ENCODE data around the gene C3orf22. TPM values are rescaled to one million over a fixed set of nuclear protein-coding genes. Genes with fewer than 3 reads are reported as not detected.

The C3orf22 gene
- total and polyA plus RNA-seq, 12 donors: 0.26 TPM; not detected in 11

GRCh38 chr3:126571078-126571477 is 12.3 kb upstream of the C3orf22 start:
- no peaks in the 10 kb centered on the region for H3K36me3 ChIP-seq
- H3K9me3 ChIP-seq: no peaks in the 10 kb centered on the region
- peaks cover 0 to 3% (median 0%) of the 10 kb centered on the region in 7 donors for H3K27me3 ChIP-seq
- intact Hi-C loops (cut with DNase I): no loop called here
- H3K27ac ChIP-seq: no peak overlapping the region
- WGBS, 2 donors: 85 to 87% methylated on average over 7 of the region's 7 CpGs
- no peak for DNase-seq
- ATAC-seq: peak in 1 of 8 donors; percentile 31
- no peak overlapping the region for H3K4me3 ChIP-seq
- TF ChIP-seq, protein P1, sequence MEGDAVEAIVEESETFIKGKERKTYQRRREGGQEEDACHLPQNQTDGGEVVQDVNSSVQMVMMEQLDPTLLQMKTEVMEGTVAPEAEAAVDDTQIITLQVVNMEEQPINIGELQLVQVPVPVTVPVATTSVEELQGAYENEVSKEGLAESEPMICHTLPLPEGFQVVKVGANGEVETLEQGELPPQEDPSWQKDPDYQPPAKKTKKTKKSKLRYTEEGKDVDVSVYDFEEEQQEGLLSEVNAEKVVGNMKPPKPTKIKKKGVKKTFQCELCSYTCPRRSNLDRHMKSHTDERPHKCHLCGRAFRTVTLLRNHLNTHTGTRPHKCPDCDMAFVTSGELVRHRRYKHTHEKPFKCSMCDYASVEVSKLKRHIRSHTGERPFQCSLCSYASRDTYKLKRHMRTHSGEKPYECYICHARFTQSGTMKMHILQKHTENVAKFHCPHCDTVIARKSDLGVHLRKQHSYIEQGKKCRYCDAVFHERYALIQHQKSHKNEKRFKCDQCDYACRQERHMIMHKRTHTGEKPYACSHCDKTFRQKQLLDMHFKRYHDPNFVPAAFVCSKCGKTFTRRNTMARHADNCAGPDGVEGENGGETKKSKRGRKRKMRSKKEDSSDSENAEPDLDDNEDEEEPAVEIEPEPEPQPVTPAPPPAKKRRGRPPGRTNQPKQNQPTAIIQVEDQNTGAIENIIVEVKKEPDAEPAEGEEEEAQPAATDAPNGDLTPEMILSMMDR (IDR thresholded peaks at IDR 0.05): no peak
- H3K4me1 ChIP-seq: peaks cover 0 to 8% (median 0%) of the 10 kb centered on the region in 9 donors

DNA sequence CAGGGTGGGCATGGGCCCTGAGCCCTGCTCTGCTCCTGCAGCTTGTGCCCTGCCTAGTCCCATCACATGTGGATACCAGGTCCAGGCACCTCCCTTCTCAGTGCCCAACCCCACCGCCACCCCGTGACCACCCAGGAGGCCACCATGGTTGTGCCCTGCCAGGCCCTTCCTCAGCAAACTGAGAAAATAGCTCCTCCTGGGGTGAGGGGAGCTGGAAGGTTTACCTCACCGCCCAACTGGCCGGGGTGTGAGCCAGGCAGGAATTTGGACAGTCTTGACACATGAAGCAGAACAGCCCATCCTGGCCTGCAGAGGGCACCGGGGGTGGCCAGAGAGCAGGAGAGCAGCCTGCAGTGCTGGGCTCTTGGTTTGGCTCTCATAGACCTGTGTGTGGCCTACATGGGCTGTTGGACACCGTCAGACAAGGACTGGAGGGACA is 11.4 kb upstream of the C3orf22 start:
- ATAC-seq (peak in 4 of 8 donors; percentile 14 to 53 (median 26)), DNase-seq (no peak)
- Histone ChIP-seq H3K9me3 (no peaks in the 10 kb centered on the region), H3K27me3 (peaks cover 0 to 3% (median 0%) of the 10 kb centered on the region in 7 donors), H3K36me3 (no peaks in the 10 kb centered on the region), H3K4me3 (no peak overlapping the region), H3K27ac (no peak overlapping the region), H3K4me1 (peaks cover 0 to 8% (median 0%) of the 10 kb centered on the region in 9 donors)
- 73 to 82% methylated on average over 6 of the region's 6 CpGs for WGBS, 2 donors
- TF ChIP-seq, protein P1 (IDR thresholded peaks at IDR 0.05): no peak
- intact Hi-C loops (cut with DNase I): no loop called here

DNA sequence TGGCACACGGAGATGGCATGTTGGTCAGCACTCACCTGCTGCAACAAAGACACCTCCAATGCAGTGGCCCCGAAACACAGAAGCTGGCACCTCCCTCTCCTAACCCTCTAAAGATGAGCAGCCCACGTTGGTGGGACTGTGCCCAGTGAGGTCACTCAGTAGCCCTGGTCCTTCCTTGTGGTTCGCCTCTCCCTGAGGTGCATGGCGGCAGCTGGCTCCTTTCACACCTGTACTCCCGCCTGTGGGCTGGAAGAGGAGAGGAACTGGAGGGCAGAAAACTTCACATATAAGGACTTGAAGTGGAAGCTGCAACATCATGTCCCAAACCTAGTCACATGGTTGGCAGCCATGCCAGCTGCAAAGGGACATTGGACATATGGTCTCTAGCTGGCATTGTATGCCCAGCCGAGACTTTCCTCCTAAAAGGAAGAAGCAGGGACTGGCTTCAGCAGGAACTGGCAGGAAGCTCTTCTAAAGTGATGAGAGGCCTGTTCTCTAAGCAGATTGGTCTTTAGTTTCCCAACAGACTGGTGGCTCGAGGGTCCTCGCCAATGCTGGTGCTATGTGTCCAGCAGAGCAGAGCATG is 10.8 kb upstream of the C3orf22 start:
- intact Hi-C loops (cut with DNase I): loop anchor here in 4 of 10 donors (5.0 kb wide), 2 partner anchors 42 to 47 kb away; partner anchors contain the start of gene CHST13 (in 3 of the 4)
- DNase-seq (no peak), ATAC-seq (no peak)
- Histone ChIP-seq H3K4me3 (no peak overlapping the region), H3K36me3 (no peaks in the 10 kb centered on the region), H3K4me1 (peaks cover 0 to 8% (median 0%) of the 10 kb centered on the region in 9 donors), H3K27me3 (peaks cover 0 to 3% (median 0%) of the 10 kb centered on the region in 7 donors), H3K9me3 (no peaks in the 10 kb centered on the region), H3K27ac (no peak overlapping the region)
- TF ChIP-seq, protein P1 (IDR thresholded peaks at IDR 0.05): no peak
- WGBS, 2 donors: 86 to 91% methylated on average over 9 of the region's 9 CpGs

GRCh38 chr3:126568776-126569342 is 10.1 kb upstream of the C3orf22 start:
- H3K27ac ChIP-seq: no peak overlapping the region
- TF ChIP-seq, protein P1 (IDR thresholded peaks at IDR 0.05): no peak
- 69 to 72% methylated on average over 3 of the region's 3 CpGs for WGBS, 2 donors
- intact Hi-C loops (cut with DNase I): loop anchor here in 4 of 10 donors (5.0 kb wide), 2 partner anchors 42 to 47 kb away; partner anchors contain the start of gene CHST13 (in 3 of the 4)
- no peaks in the 10 kb centered on the region for H3K36me3 ChIP-seq
- ATAC-seq (no peak), DNase-seq (no peak)
- peaks cover 0 to 5% (median 0%) of the 10 kb centered on the region in 9 donors for H3K4me1 ChIP-seq
- peaks cover 0 to 3% (median 0%) of the 10 kb centered on the region in 7 donors for H3K27me3 ChIP-seq
- no peak overlapping the region for H3K4me3 ChIP-seq
- no peaks in the 10 kb centered on the region for H3K9me3 ChIP-seq

Data from heart right ventricle (tissue), 16 donors.